ENCODE results near the gene STON1.
"Not testable (repeated sequence)": the region's sequence is repeated elsewhere in the genome, so short reads cannot be mapped to it uniquely, and the experiment has no call there.

GRCh38 chr2:48524756-48525155 lies 5.2 kb upstream of the STON1 start:
- TF ChIP-seq CTCF (IDR thresholded peaks at IDR 0.05; ENCODE audit: low read depth, low read length); EZH2phosphoT487 (IDR thresholded peaks at IDR 0.05; ENCODE audit: low read depth): not testable (repeated sequence)
